K562 (cell line): ENCODE measurements around the gene MRPL40. TPM values are rescaled to one million over a fixed set of nuclear protein-coding genes. Genes with fewer than 3 reads are reported as not detected.

ENCODE experiments used
- ATAC-seq: fragments of 200-7000 bp; cut with Tn5 transposase; 3 replicates; pipeline ENCODE4 v1.9.1; 2020; ENCODE audit warnings: moderate library complexity
- BruUV-seq: library from RNA; stranded (reverse); fragments of 400-500 nt; replicated peaks from 2 replicates; lab custom pipeline; 2021; lab: Mats Ljungman, UMichigan
- CTCF ChIA-PET: fragments of 300-600 bp; formaldehyde crosslinking; extraction: SDS; loops from one replicate; lab custom pipeline; 2021; ENCODE audit warnings: low intra/inter-chr PET ratio; lab: Yijun Ruan, JAX
- POLR2A ChIA-PET: fragments of 300-600, 350-650 bp; sonication (Branson Sonifier 250); formaldehyde crosslinking; extraction: SDS; loops from one replicate; lab custom pipeline; 2021; ENCODE audit warnings: antibody characterized with exemption, inconsistent platforms; lab: Yijun Ruan, JAX
- DNase-seq, 4 experiments: peaks; one replicate each; pipeline versions ENCODE4 v3.0.0 to v3.0.0-alpha.2; 2011 to 2018; ENCODE audit warnings: low spot score in 3 of 4, mixed read lengths in 3 of 4; ENCODE audit errors: extremely low read depth in 1 of 4
- FAIRE-seq: peaks from 2 replicates; lab custom pipeline; 2011; peaks lifted over from hg19 to GRCh38; lab: Jason Lieb, UNC
- H2AFZ ChIP-seq: 2 replicates; pipeline ENCODE4 v1.6.0; 2011; ENCODE audit warnings: low read depth, low read length, control low read depth, inconsistent platforms
- H3K27ac ChIP-seq: fragments of 200-600 bp; 3 replicates; pipeline ENCODE4 v1.8.0; 2011; ENCODE audit warnings: low read depth, mild to moderate bottlenecking, control low read depth, inconsistent platforms, low read length, moderate library complexity, mixed read lengths; ENCODE audit errors: extremely low read depth
- H3K27me3 ChIP-seq, 2 experiments: fragments of 300-600 bp in 1 of 2; 2 replicates in 1 of 2; 3 replicates in 1 of 2; pipeline versions ENCODE4 v1.6.0 to v1.8.0; 2011; ENCODE audit warnings: inconsistent platforms in 2 of 2, low read length in 2 of 2, mild to moderate bottlenecking in 1 of 2, mixed read lengths in 1 of 2, moderate library complexity in 1 of 2; ENCODE audit not compliant: control insufficient read depth in 2 of 2, insufficient read depth in 2 of 2
- H3K36me3 ChIP-seq: fragments of 300-600 bp; 3 replicates; pipeline ENCODE4 v1.8.0; 2011; ENCODE audit warnings: mild to moderate bottlenecking, low read length, inconsistent platforms; ENCODE audit not compliant: control insufficient read depth, insufficient read depth
- H3K4me1 ChIP-seq, 2 experiments: fragments of 200-600 bp in 1 of 2; replicated peaks in 1 of 2; 2 replicates in 1 of 2; 3 replicates in 1 of 2; pipeline versions ENCODE4 v1.5.1 to v1.8.0; 2011; ENCODE audit warnings: inconsistent platforms in 2 of 2, low read length in 2 of 2, mild to moderate bottlenecking in 1 of 2, mixed read lengths in 1 of 2, moderate library complexity in 1 of 2; ENCODE audit not compliant: control insufficient read depth in 2 of 2, insufficient read depth in 2 of 2
- H3K4me2 ChIP-seq: 2 replicates; pipeline ENCODE4 v1.6.1; 2011; ENCODE audit warnings: low read length, control low read depth, inconsistent platforms, mixed read lengths; ENCODE audit not compliant: insufficient read depth
- H3K4me3 ChIP-seq: fragments of 200-600 bp; sonication (generic), shearing (Covaris generic); 2 replicates; pipeline ENCODE4 v1.5.1; 2016; ENCODE audit warnings: control low read depth, inconsistent platforms
- H3K79me2 ChIP-seq: fragments of 200-600 bp; 3 replicates; pipeline ENCODE4 v1.8.0; 2011; ENCODE audit warnings: low read length, inconsistent platforms; ENCODE audit not compliant: control insufficient read depth, insufficient read depth
- H3K9ac ChIP-seq, 2 experiments: 2 replicates each; pipeline versions ENCODE4 v1.6.0 to v1.6.1; 2011; ENCODE audit warnings: low read depth in 2 of 2, low read length in 2 of 2, control low read depth in 1 of 2, inconsistent platforms in 1 of 2, mild to moderate bottlenecking in 1 of 2, mixed read lengths in 1 of 2; ENCODE audit not compliant: insufficient read depth in 1 of 2
- H3K9me1 ChIP-seq: one replicate; pipeline ENCODE4 v1.6.0; 2011; ENCODE audit warnings: inconsistent platforms, mild to moderate bottlenecking, low read length, moderate library complexity; ENCODE audit not compliant: control insufficient read depth, insufficient read depth
- H3K9me3 ChIP-seq: replicated peaks from 2 replicates; pipeline ENCODE4 v1.5.1; 2011; ENCODE audit warnings: low read depth, low read length, inconsistent platforms; ENCODE audit not compliant: control insufficient read depth, insufficient read depth
- H4K20me1 ChIP-seq: replicated peaks from 2 replicates; pipeline ENCODE4 v1.6.1; 2011; ENCODE audit warnings: low read length, inconsistent platforms, mixed read lengths; ENCODE audit not compliant: control insufficient read depth, insufficient read depth
- BRD9 ChIP-seq: fragments of 450-650 bp; IDR thresholded peaks from 2 replicates; pipeline ENCODE4 v1.6.1; 2018; ENCODE audit warnings: low read depth; ENCODE audit not compliant: partially characterized antibody
- CBFB ChIP-seq: sonication (generic); formaldehyde crosslinking; IDR thresholded peaks from 2 replicates; pipeline ENCODE4 v1.4.0; 2020; ENCODE audit warnings: mild to moderate bottlenecking, missing genetic modification reagents
- CCAR2 ChIP-seq: fragments of 200-400 bp; formaldehyde crosslinking; IDR thresholded peaks from 2 replicates; pipeline ENCODE4 v1.6.1; 2017; ENCODE audit warnings: mild to moderate bottlenecking, low read depth, low read length
- CCNT2 ChIP-seq: IDR thresholded peaks from 2 replicates; pipeline ENCODE4 v1.6.1; 2011; ENCODE audit warnings: borderline replicate concordance, low read depth, mild to moderate bottlenecking, moderate library complexity, mixed read lengths, low read length; ENCODE audit not compliant: insufficient read length; ENCODE audit errors: extremely low read depth
- KLF13 ChIP-seq: fragments of 450-650 bp; IDR thresholded peaks from 2 replicates; pipeline ENCODE4 v1.6.1; 2016; ENCODE audit warnings: missing genetic modification characterization, low read depth, mild to moderate bottlenecking, missing compliant biosample characterization, moderate library complexity, borderline replicate concordance
- MCM5 ChIP-seq: fragments of 450-650 bp; IDR thresholded peaks from 2 replicates; pipeline ENCODE4 v1.6.1; 2016; ENCODE audit warnings: low read depth
- NR4A1 ChIP-seq, 2 experiments: fragments of 250-450 bp in 1 of 2; fragments of 450-650 bp in 1 of 2; sonication (Bioruptor Pico) in 1 of 2; IDR thresholded peaks; 2 replicates each; pipeline versions ENCODE4 v1.4.0 to v1.6.1; 2016 to 2020; ENCODE audit warnings: mild to moderate bottlenecking in 2 of 2, missing compliant biosample characterization in 1 of 2, missing genetic modification characterization in 1 of 2, moderate library complexity in 1 of 2
- RBFOX2 ChIP-seq: fragments of 200-400 bp; formaldehyde crosslinking; IDR thresholded peaks from 2 replicates; pipeline ENCODE4 v1.6.1; 2017; ENCODE audit warnings: low read depth, mild to moderate bottlenecking, low read length, moderate library complexity
- SMAD1 ChIP-seq: fragments of 150-350 bp; IDR thresholded peaks from 2 replicates; pipeline ENCODE4 v1.6.1; 2014; ENCODE audit warnings: low read length, low read depth; ENCODE audit not compliant: partially characterized antibody
- SNIP1 ChIP-seq: fragments of 450-650 bp; IDR thresholded peaks from 2 replicates; pipeline ENCODE4 v1.7.1; 2017; ENCODE audit warnings: low read depth, mild to moderate bottlenecking
- SPI1 ChIP-seq: IDR thresholded peaks from 2 replicates; pipeline ENCODE4 v1.6.1; 2011; ENCODE audit warnings: low read depth, low read length, control low read depth, borderline replicate concordance
- TCF3 ChIP-seq: sonication (generic); formaldehyde crosslinking; IDR thresholded peaks from 2 replicates; pipeline ENCODE4 v1.4.0; 2020; ENCODE audit warnings: mild to moderate bottlenecking, missing genetic modification reagents
- TRIM25 ChIP-seq: fragments of 450-650 bp; IDR thresholded peaks from 2 replicates; pipeline ENCODE4 v1.7.0; 2016; ENCODE audit warnings: borderline replicate concordance
- ZFP30 ChIP-seq: fragments of 250-450 bp; sonication (Bioruptor Pico); IDR thresholded peaks from 2 replicates; pipeline ENCODE4 v1.8.0; 2022; ENCODE audit warnings: moderate library complexity, mild to moderate bottlenecking, inconsistent platforms, borderline replicate concordance
- ZNF121 ChIP-seq: sonication (generic); formaldehyde crosslinking; conservative IDR thresholded peaks from 2 replicates; pipeline ENCODE4 v1.8.0; 2022; ENCODE audit warnings: missing genetic modification reagents
- ZNF134 ChIP-seq: fragments of 250-450 bp; sonication (Bioruptor Pico); conservative IDR thresholded peaks from 2 replicates; pipeline ENCODE4 v1.4.0; 2020
- ZNF24 ChIP-seq: fragments of 450-650 bp; IDR thresholded peaks from 2 replicates; pipeline ENCODE4 v1.6.1; 2016
- ZNF780A ChIP-seq: fragments of 250-450 bp; sonication (Bioruptor Pico); IDR thresholded peaks from 2 replicates; pipeline ENCODE4 v1.5.0; 2021; ENCODE audit warnings: mild to moderate bottlenecking
- WGBS: fragments of 100-300 bp; shearing (Covaris generic); methylation state at CpG from one replicate; pipeline ENCODE4 v1.1.6; 2016; ENCODE audit warnings: low coverage, mixed read lengths; ENCODE audit not compliant: insufficient coverage; ENCODE audit errors: missing lambda C conversion rate; 5-methylcytosine and 5-hydroxymethylcytosine counted together
- in situ Hi-C: fragments of 300-500 bp; cut with MboI; formaldehyde crosslinking; loops from 4 replicates; pipeline ENCODE4 v1.15.0; 2018; ENCODE audit warnings: inconsistent platforms, mixed read lengths
- intact Hi-C: fragments of 100-400 bp; cut with micrococcal nuclease; formaldehyde crosslinking; loops from 2 replicates; pipeline ENCODE4 v1.14.2; 2022
- polyA plus RNA-seq, 8 experiments: library from polyadenylated mRNA; depleted of rRNA in 4 of 8; stranded (reverse) in 5 of 8; unstranded in 3 of 8; fragments of >200 nt; fragmentation: Nextera tagmentation in 2 of 8; fragmentation: Illumina TruSeq in 1 of 8; extraction: Ambion mirVana in 2 of 8; extraction: Trizol in 1 of 8; gene quantifications; 2 replicates each; pipeline versions ENCODE4 v1.2.1 to v1.2.3, GENCODE V29; 2011 to 2014; ENCODE audit warnings: inconsistent platforms in 1 of 8, missing spikeins in 1 of 8
- total RNA-seq, 7 experiments: library from RNA; depleted of rRNA in 6 of 7; stranded (reverse); fragments of >200 nt in 6 of 7; fragmentation: Illumina TruSeq in 2 of 7; extraction: Trizol in 2 of 7; gene quantifications; 2 replicates each; pipeline versions ENCODE4 v1.2.1 to v1.2.3, GENCODE V29; 2011 to 2021; ENCODE audit warnings: low replicate concordance in 1 of 7
- TF ChIP-seq, protein P1 (sequence below): fragments of 450-650 bp; IDR thresholded peaks from 2 replicates; pipeline ENCODE4 v1.6.1; 2016; ENCODE audit warnings: missing biosample characterization, missing genetic modification characterization

MRPL40 gene
- total and polyA plus RNA-seq, 9 of the 15 experiments (the other 6 are each of a cell fraction or from before 2014, with no cell fraction given) = 132 to 652 (median 208) TPM

DNA sequence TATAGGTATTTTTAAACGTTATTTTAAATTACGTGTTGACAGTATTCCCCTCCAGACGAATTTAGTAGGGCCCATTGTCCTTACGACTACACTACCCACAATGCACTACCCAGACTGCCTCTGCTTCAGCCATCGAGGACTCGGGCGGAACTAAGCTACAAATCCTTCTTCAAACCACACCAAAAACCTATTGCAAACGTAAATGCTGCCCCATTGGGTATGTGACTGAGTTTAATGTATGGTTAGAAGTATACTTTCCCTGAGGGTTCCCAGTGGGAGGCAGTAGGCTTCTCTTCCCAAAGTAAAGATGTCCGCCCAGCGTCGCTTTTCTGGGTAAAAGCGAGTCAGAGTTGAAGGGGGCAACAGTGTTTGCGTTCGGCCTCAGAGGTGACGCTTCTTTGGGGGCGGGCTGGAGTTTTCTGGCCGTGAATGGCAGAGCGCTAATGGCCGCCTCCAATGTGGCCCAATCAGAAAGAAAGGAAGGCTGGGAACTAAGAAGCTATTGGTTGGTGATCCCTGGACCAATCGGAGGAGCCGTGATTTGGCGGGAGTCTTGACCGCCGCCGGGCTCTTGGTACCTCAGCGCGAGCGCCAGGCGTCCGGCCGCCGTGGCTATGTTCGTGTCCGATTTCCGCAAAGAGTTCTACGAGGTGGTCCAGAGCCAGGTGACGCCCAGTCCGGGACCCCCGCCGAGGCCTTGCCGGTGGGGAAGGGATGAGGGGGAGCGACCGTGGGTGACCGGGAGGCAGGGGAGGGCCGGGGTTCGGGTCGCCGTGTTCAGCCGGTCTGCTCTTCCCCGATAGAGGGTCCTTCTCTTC lies 47.2 kb downstream of the MRPL40 start, which contains the start of gene CDC45 (continued):
- TF ChIP-seq, protein P1, sequence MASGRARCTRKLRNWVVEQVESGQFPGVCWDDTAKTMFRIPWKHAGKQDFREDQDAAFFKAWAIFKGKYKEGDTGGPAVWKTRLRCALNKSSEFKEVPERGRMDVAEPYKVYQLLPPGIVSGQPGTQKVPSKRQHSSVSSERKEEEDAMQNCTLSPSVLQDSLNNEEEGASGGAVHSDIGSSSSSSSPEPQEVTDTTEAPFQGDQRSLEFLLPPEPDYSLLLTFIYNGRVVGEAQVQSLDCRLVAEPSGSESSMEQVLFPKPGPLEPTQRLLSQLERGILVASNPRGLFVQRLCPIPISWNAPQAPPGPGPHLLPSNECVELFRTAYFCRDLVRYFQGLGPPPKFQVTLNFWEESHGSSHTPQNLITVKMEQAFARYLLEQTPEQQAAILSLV = peak; percentile 87
- no peak for TF ChIP-seq ZFP30
- TF ChIP-seq CCAR2 = no peak
- TF ChIP-seq CBFB (CRISPR knock-in tag) = no peak

GRCh38 chr22:19480173-19480568 lies 47.8 kb downstream of the MRPL40 start:
- Histone ChIP-seq H3K9me1 (no peaks in the 10 kb centered on the region), H3K9me3 (no peaks in the 10 kb centered on the region), H3K27me3 (no peaks in the 10 kb centered on the region), H3K9ac (peak overlapping the region; percentile 96 to 97), H3K36me3 (peaks cover 65% of the 10 kb centered on the region), H3K79me2 (peaks cover 76% of the 10 kb centered on the region), H3K4me2 (peak overlapping the region; percentile 97), H3K4me3 (peak overlapping the region; percentile 70), H3K27ac (peak overlapping the region; percentile 97), H3K4me1 (peaks cover 7 to 16% of the 10 kb centered on the region in 2 experiments), H2AFZ (peak overlapping the region; percentile 99), H4K20me1 (peaks cover 24% of the 10 kb centered on the region)
- FAIRE-seq = no peak
- in situ Hi-C loops (no loop called here), intact Hi-C loops (no loop called here)
- CTCF ChIA-PET = no interaction called here
- peak in 2 of 4 experiments; percentile 64 to 69 for DNase-seq
- WGBS = under 1% methylated on average over 15 of the region's 15 CpGs
- no TSS peak for BruUV-seq
- peak; percentile 41 for ATAC-seq
- POLR2A ChIA-PET = interaction anchor here (0.6 to 5.4 kb wide), 49 partner anchors 9 to 444 kb away, joined by 3 to 148 read pairs (median 4); partner anchors contain the start of genes C22orf39, DGCR2, ESS2 and HIRA
- TF ChIP-seq ZNF24 (no peak), CCNT2 (no peak), TCF3 (no peak), ZNF121 (CRISPR knock-in tag) (no peak), MCM5 (no peak), SNIP1 (no peak), NR4A1 (CRISPR knock-in tag; IDR thresholded peaks at IDR 0.05) (no peak), NR4A1 (tag; IDR thresholded peaks at IDR 0.05) (0 out of 2 replicates have a peak, but pooled peaks have one; percentile 33), SPI1 (no peak), SMAD1 (no peak), BRD9 (no peak), RBFOX2 (peak; percentile 82), KLF13 (tag) (no peak), TRIM25 (no peak), ZNF134 (no peak), ZNF780A (CRISPR knock-in tag) (no peak)
